Panc1 (cell line): ENCODE results near the gene GRIK1. TPM values are rescaled to one million over a fixed set of nuclear protein-coding genes. Genes with fewer than 3 reads are reported as not detected.

Source experiments
- ATAC-seq: fragments of 200-7000 bp; cut with Tn5 transposase; 2 replicates; pipeline ENCODE4 v1.9.1; 2020; ENCODE audit warnings: mild to moderate bottlenecking, moderate library complexity
- BruUV-seq: library from RNA; stranded (reverse); fragments of 400-500 nt; replicated peaks from 2 replicates; lab custom pipeline; 2021; lab: Mats Ljungman, UMichigan
- CTCF ChIA-PET: fragments of 300-600 bp; sonication (Branson Sonifier 250); formaldehyde crosslinking; loops from one replicate; lab custom pipeline; 2022; ENCODE audit warnings: antibody characterized with exemption; lab: Charles Lee
- POLR2A ChIA-PET: fragments of 300-600 bp; sonication (Branson Sonifier 250); formaldehyde crosslinking; loops from one replicate; lab custom pipeline; 2022; ENCODE audit warnings: antibody characterized with exemption; lab: Charles Lee
- DNase-seq: peaks from one replicate; pipeline ENCODE4 v3.0.0-alpha.2; 2010; ENCODE audit warnings: low read depth, low spot score
- H3K27ac ChIP-seq: 2 replicates; pipeline ENCODE4 v1.5.1; 2011; ENCODE audit warnings: mild to moderate bottlenecking, low read length, inconsistent platforms
- H3K27me3 ChIP-seq: fragments of 200-500 bp; sonication (Bioruptor generic); 2 replicates; pipeline ENCODE4 v1.6.0; 2014; ENCODE audit warnings: low read length, inconsistent platforms; ENCODE audit not compliant: control insufficient read depth, insufficient read depth
- H3K36me3 ChIP-seq: fragments of 200-500 bp; sonication (Bioruptor generic); 2 replicates; pipeline ENCODE4 v1.5.1; 2014; ENCODE audit warnings: inconsistent platforms, mild to moderate bottlenecking, low read length, moderate library complexity; ENCODE audit not compliant: control insufficient read depth, insufficient read depth
- H3K4me1 ChIP-seq: 2 replicates; pipeline ENCODE4 v1.5.1; 2011; ENCODE audit warnings: inconsistent platforms, mild to moderate bottlenecking, low read length, moderate library complexity; ENCODE audit not compliant: control insufficient read depth, insufficient read depth
- H3K4me3 ChIP-seq, 2 experiments: 2 replicates each; pipeline ENCODE4 v1.5.1; 2011 to 2012; ENCODE audit warnings: low read depth in 2 of 2, low read length in 2 of 2, mild to moderate bottlenecking in 2 of 2, inconsistent platforms in 1 of 2, moderate library complexity in 1 of 2
- H3K9me3 ChIP-seq: fragments of 200-500 bp; sonication (Bioruptor generic); 2 replicates; pipeline ENCODE4 v1.5.1; 2014; ENCODE audit warnings: low read depth, mild to moderate bottlenecking, inconsistent platforms, low read length, moderate library complexity; ENCODE audit not compliant: control insufficient read depth, insufficient read depth
- POLR2AphosphoS5 ChIP-seq: IDR thresholded peaks from 2 replicates; pipeline ENCODE4 v1.6.1; 2012; ENCODE audit warnings: mild to moderate bottlenecking, low read depth, low read length, moderate library complexity
- SIN3A ChIP-seq: IDR thresholded peaks from 2 replicates; pipeline ENCODE4 v1.6.1; 2012; ENCODE audit warnings: low read depth, mild to moderate bottlenecking, low read length, moderate library complexity, borderline replicate concordance; ENCODE audit not compliant: insufficient read depth
- TCF7L2 ChIP-seq: IDR thresholded peaks from 2 replicates; pipeline ENCODE4 v1.6.1; 2011; ENCODE audit warnings: mild to moderate bottlenecking, low read depth, low read length, inconsistent platforms
- in situ Hi-C: cut with HindIII; loops from 2 replicates; pipeline ENCODE4 v1.10.0; 2016; ENCODE audit warnings: low sequenced_read_pairs, low pct_unique_long_range_greater_than_20kb
- intact Hi-C: fragments of 100-400 bp; cut with micrococcal nuclease; formaldehyde crosslinking; loops from one replicate; pipeline ENCODE4 v1.10.0; 2022; ENCODE audit not compliant: unreplicated experiment
- total RNA-seq: library from RNA; stranded (reverse); gene quantifications from one replicate; pipeline ENCODE4 v1.2.1, GENCODE V29; 2021; ENCODE audit not compliant: unreplicated experiment
- TF ChIP-seq, protein P1 (sequence below), 2 experiments: IDR thresholded peaks; 2 replicates each; pipeline ENCODE4 v1.6.1; 2011 to 2012; ENCODE audit warnings: low read depth in 2 of 2, control low read depth in 1 of 2, low read length in 1 of 2, mild to moderate bottlenecking in 1 of 2, moderate library complexity in 1 of 2; ENCODE audit not compliant: insufficient read depth in 1 of 2
- TF ChIP-seq, protein P2 (sequence below): fragments of 450-650 bp; IDR thresholded peaks from 2 replicates; pipeline ENCODE4 v1.5.1; 2017; ENCODE audit warnings: mild to moderate bottlenecking

The GRIK1 gene
- total RNA-seq, 1 experiment from 2014 or later, result not detected

DNA sequence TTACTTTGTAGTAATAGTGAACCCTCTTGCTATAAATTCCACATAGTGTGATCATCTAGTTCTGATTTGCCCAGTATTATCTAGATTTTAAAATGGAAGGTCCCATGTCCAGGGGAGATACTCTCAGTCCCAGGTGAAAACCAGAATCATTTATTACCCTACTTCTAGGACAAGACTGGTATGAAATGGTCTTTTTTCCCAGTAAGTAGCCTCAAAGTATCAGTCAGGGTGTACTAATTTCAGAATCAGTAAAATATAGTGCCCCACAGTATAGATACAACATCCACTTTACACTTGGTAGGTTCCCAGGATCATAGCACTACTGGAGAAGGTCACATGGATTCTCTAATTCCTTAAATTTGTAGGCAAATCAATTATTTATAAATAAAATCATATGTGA lies 318.3 kb downstream of the GRIK1 start:
- no peaks in the 10 kb centered on the region for H3K4me1 ChIP-seq
- intact Hi-C loops (no loop called here), in situ Hi-C loops (no loop called here)
- CTCF ChIA-PET, result no interaction called here
- TF ChIP-seq TCF7L2 (no peak), POLR2AphosphoS5 (no peak), SIN3A (no peak)
- TF ChIP-seq, protein P1, sequence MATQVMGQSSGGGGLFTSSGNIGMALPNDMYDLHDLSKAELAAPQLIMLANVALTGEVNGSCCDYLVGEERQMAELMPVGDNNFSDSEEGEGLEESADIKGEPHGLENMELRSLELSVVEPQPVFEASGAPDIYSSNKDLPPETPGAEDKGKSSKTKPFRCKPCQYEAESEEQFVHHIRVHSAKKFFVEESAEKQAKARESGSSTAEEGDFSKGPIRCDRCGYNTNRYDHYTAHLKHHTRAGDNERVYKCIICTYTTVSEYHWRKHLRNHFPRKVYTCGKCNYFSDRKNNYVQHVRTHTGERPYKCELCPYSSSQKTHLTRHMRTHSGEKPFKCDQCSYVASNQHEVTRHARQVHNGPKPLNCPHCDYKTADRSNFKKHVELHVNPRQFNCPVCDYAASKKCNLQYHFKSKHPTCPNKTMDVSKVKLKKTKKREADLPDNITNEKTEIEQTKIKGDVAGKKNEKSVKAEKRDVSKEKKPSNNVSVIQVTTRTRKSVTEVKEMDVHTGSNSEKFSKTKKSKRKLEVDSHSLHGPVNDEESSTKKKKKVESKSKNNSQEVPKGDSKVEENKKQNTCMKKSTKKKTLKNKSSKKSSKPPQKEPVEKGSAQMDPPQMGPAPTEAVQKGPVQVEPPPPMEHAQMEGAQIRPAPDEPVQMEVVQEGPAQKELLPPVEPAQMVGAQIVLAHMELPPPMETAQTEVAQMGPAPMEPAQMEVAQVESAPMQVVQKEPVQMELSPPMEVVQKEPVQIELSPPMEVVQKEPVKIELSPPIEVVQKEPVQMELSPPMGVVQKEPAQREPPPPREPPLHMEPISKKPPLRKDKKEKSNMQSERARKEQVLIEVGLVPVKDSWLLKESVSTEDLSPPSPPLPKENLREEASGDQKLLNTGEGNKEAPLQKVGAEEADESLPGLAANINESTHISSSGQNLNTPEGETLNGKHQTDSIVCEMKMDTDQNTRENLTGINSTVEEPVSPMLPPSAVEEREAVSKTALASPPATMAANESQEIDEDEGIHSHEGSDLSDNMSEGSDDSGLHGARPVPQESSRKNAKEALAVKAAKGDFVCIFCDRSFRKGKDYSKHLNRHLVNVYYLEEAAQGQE (IDR thresholded peaks at IDR 0.05; ENCODE audit: insufficient read depth in 1 of 2, low read depth in 2 of 2, low read length in 1 of 2), result no peak
- TF ChIP-seq, protein P2, sequence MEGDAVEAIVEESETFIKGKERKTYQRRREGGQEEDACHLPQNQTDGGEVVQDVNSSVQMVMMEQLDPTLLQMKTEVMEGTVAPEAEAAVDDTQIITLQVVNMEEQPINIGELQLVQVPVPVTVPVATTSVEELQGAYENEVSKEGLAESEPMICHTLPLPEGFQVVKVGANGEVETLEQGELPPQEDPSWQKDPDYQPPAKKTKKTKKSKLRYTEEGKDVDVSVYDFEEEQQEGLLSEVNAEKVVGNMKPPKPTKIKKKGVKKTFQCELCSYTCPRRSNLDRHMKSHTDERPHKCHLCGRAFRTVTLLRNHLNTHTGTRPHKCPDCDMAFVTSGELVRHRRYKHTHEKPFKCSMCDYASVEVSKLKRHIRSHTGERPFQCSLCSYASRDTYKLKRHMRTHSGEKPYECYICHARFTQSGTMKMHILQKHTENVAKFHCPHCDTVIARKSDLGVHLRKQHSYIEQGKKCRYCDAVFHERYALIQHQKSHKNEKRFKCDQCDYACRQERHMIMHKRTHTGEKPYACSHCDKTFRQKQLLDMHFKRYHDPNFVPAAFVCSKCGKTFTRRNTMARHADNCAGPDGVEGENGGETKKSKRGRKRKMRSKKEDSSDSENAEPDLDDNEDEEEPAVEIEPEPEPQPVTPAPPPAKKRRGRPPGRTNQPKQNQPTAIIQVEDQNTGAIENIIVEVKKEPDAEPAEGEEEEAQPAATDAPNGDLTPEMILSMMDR, result no peak
- no TSS peak for BruUV-seq
- ATAC-seq (no peak), DNase-seq (no peak)
- H3K27me3 ChIP-seq, result no peaks in the 10 kb centered on the region
- H3K4me3 ChIP-seq, result no peak overlapping the region
- H3K9me3 ChIP-seq, result no peaks in the 10 kb centered on the region
- H3K36me3 ChIP-seq, result no peaks in the 10 kb centered on the region
- H3K27ac ChIP-seq, result no peak overlapping the region
- POLR2A ChIA-PET, result no interaction called here

DNA sequence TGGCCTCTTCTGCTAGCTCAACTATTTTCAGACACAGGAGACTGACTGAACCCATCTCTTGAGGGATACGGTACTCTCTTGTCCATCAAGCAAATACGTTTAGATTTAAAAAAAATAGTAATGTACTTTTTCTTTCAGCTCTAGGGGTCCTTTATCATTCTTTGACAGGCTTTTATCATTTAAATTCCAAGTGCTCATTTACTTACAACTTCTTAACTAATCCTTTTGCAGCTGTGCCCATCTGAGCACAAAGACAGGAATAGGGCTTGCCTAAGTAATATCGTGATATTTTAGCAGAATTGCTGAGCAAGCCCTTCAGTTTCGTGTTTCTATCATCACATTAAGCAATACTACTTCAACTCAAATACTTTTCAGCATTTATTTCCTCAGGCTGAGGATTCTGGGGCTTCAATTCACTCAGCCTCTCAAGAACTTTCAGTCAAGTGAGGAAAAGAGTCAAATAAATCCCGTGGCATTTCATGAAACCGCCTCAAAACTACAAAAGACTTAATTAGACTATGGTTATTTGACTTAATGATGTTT lies 323.5 kb downstream of the GRIK1 start:
- H3K4me1 ChIP-seq, result no peaks in the 10 kb centered on the region
- intact Hi-C loops, result no loop called here
- CTCF ChIA-PET, result no interaction called here
- DNase-seq (no peak), ATAC-seq (no peak)
- BruUV-seq, result no TSS peak
- no peak overlapping the region for H3K4me3 ChIP-seq
- no peaks in the 10 kb centered on the region for H3K36me3 ChIP-seq
- no peak for TF ChIP-seq SIN3A
- TF ChIP-seq, protein P1 (IDR thresholded peaks at IDR 0.05; ENCODE audit: insufficient read depth in 1 of 2, low read depth in 2 of 2, low read length in 1 of 2), result no peak
- no peak for TF ChIP-seq TCF7L2
- TF ChIP-seq POLR2AphosphoS5, result no peak
- TF ChIP-seq, protein P2, result no peak
- H3K27ac ChIP-seq, result no peak overlapping the region
- no peaks in the 10 kb centered on the region for H3K9me3 ChIP-seq
- POLR2A ChIA-PET, result no interaction called here
- no peaks in the 10 kb centered on the region for H3K27me3 ChIP-seq
- in situ Hi-C loops, result no loop called here
